ENCODE measurements around the gene ACAP2.

- TF ChIP-seq CTCF (IDR thresholded peaks at IDR 0.05) (no peak), POLR2A (IDR thresholded peaks at IDR 0.05) (no peak)
Measured at GRCh38 chr3:195416795-195417194, 26.0 kb downstream of the ACAP2 start.

Measured in suprapubic skin (tissue), 3 donors.